KBM-7 (cell line): Measurements from ENCODE around the gene TBC1D10A.
A peak's percentile ranks its signal among the peaks of the same experiment; 100 is the strongest.

Experiments
- DNase-seq: peaks from one replicate; pipeline ENCODE4 v3.0.0-alpha.2; 2015
- in situ Hi-C: fragments of 300-500 bp; cut with MboI; formaldehyde crosslinking; loops from 2 replicates; pipeline ENCODE4 v1.14.3; 2020; ENCODE audit warnings: low sequenced_read_pairs, low pct_unique_long_range_greater_than_20kb, mixed read lengths

Gene TBC1D10A, protein sequence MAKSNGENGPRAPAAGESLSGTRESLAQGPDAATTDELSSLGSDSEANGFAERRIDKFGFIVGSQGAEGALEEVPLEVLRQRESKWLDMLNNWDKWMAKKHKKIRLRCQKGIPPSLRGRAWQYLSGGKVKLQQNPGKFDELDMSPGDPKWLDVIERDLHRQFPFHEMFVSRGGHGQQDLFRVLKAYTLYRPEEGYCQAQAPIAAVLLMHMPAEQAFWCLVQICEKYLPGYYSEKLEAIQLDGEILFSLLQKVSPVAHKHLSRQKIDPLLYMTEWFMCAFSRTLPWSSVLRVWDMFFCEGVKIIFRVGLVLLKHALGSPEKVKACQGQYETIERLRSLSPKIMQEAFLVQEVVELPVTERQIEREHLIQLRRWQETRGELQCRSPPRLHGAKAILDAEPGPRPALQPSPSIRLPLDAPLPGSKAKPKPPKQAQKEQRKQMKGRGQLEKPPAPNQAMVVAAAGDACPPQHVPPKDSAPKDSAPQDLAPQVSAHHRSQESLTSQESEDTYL

DNA sequence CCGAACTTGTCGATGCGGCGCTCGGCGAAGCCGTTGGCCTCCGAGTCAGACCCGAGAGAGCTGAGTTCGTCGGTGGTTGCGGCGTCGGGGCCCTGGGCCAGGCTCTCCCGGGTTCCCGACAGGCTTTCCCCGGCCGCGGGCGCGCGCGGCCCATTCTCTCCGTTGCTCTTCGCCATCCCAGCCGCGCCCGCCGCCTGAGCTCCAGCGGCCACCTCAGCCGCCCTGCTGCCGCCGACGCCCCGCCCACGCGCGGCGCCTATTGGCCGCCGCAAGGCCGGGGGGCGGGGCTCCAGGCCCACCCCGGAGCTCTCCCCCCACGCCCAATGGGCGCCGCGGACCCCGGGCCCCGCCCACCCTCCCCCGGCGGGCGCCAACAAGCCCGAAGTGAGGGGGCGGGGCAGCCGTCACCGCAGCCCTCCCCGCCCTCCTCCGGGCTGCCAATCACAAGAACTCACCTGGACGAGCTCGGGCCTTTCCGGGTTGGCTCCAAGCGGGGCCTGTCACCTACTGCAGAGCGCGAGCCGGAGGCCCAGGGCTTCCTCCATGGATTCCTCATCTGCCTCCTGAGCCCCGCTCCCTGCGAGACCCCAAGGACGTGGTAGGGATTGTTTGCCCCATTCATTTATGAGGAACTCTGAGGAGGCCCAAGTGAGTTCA, at the start of gene TBC1D10A:
TBC1D10A (minus strand) TSS at position 236 of the 657 bp plus-strand sequence; CDS start at position 176, 60 bp downstream.
- DNase-seq, result peak; percentile 85
- in situ Hi-C loops, result no loop called here

DNA sequence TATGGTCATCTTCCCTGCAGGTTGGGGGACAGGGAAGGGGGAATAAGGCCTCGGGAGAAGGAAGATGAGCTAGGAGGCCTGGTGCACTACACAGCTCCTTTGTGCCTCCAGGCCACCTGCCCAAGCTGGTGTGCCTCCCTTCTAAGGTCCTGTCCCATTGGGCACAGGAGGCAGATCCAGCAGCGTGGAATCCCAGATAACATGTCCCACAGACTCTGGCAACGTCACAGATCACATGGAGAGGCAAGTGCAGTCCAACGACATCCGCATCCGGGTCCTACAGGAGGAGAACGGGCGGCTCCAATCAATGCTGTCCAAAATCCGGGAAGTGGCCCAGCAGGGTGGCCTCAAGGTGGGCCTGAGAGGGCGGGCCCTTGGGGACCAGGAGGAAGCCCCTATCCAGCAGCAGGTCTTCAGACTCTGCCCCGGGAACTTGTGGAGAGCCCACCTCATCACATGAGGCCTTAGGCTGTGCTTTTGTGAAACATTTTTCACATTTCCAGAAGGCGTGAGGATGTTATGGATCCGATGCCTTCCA, 48.6 kb upstream of the TBC1D10A start:
- in situ Hi-C loops, result loop anchor here (25.0 kb wide), 1 partner anchor 263 kb away; no protein-coding TSS in a partner anchor

DNA sequence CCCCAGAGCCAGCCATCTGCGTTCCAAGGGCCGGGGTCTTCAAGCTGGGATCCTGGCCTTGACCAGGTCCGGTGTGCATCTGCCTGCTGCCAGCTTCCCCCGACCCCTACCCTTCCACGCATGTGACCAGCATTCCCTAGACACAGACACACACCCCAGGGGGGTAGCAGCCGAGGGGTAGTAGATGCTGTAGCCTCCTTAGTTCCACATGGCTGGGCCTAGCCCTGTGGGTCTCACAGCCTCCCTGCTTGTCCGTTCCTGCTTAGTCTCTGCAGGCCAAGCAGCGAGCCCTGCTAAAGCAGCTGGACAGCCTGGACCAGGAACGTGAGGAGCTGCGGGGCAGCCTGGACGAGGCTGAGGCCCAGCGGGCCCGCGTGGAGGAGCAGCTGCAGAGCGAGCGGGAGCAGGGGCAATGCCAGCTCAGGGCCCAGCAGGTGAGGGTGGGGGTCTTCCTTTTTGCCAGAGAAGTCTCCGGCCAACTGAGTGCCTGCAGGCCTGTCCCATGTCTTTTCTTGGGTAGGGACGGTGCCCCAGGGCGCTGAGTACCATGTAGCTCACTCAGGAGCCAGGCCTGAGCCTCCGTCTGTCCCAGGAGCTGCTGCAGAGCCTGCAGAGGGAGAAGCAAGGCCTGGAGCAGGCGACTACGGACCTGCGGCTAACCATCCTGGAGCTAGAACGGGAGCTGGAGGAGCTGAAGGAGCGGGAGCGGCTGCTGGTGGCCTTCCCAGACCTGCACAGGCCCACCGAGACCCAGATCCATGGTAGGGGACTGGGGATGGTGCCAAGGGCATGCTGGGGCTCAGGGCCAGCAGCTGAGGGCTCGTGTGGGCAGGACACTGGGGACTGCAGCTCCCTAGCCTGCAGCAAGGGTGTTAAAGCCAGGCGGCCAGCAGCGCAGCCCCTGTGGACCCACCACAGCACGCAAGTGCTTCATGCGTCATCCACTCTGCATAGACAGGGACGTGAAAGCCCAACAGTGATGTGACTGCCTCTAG, 46.9 kb upstream of the TBC1D10A start:
- in situ Hi-C loops, result no loop called here
- no peak for DNase-seq

More for the DNA sequence above, 48.6 kb upstream of the TBC1D10A start:
- no peak for DNase-seq

DNA sequence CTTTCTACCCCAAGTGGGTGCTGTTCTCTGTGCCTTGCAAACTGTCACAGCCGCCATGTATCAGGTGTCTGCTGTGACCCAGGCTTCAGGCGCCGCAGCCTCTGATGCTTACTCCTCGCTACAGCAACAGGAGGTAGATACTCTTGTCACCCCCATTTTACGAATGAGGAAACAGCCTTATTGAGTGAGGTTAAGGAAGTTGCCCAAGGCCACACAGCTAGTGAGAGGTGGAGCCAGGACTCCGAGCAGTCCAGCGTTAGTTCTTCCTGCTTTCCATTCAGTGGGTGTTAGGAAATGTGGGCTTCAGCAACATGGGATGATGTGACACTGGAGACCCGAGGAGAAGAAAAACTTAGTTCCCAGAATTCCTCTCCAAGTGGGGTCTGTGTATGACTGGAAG, 46.2 kb upstream of the TBC1D10A start:
- in situ Hi-C loops, result no loop called here
- DNase-seq, result peak; percentile 9

DNA sequence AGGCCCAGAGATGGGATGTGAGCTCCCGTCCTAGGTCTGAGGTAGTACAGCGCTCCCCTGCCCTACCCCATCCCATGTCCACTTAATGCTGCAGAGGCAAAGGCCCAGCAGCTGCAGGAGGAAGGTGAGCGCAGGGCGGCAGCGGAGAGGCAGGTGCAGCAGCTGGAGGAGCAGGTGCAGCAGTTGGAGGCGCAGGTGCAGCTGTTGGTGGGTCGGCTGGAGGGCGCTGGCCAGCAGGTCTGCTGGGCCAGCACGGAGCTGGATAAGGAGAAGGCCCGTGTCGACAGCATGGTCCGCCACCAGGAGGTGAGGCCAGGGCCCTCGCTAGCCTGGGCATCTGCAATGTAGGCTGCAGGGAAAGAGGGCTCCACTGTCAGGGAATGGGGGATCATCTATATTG, 45.2 kb upstream of the TBC1D10A start:
- in situ Hi-C loops, result no loop called here
- no peak for DNase-seq

DNA sequence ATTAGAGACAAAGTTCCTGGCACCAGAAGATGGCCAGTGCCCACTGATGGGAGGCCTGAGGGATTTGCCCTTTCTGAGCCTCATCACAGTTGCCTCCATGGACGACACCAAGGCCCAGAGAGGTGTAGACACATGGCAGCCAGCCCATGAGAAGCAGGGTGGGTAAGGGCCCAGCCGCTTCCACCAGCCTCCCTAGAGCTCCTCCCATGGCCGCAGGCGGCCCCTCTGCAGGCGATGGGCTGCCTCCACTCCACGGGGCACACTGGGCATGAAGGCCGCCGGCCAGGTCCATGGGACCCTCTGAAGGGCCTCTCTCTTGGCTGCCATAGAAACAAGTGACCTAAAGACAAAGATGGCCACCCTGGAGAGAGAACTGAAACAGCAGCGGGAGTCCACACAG, 44.6 kb upstream of the TBC1D10A start:
- in situ Hi-C loops, result no loop called here
- no peak for DNase-seq

DNA sequence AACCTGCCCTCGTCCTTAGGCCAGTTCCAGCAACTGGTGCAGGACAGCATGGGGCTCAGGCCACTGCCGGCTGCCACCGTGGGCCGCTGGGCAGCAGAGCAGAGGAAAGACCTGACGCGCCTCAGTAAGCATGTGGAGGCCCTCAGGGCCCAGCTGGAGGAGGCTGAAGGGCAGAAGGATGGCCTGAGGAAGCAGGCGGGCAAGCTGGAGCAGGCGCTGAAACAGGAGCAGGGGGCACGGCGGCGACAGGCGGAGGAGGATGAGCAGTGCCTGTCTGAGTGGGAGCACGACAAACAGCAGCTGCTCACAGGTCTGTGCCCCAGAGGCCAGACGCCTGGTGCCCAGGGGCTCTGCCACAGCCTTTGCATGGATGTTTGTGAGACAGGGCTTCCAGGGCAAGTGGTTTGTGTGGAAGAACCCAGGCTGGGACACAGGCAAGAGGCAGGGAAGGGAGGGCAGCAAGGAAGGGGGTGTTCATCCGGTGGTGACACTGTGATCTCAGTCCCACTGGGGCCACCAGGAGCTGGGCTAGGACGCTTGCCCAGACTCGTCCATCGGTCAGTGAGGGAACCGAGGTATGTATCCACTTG, 44.0 kb upstream of the TBC1D10A start:
- DNase-seq, result no peak
- in situ Hi-C loops, result no loop called here

DNA sequence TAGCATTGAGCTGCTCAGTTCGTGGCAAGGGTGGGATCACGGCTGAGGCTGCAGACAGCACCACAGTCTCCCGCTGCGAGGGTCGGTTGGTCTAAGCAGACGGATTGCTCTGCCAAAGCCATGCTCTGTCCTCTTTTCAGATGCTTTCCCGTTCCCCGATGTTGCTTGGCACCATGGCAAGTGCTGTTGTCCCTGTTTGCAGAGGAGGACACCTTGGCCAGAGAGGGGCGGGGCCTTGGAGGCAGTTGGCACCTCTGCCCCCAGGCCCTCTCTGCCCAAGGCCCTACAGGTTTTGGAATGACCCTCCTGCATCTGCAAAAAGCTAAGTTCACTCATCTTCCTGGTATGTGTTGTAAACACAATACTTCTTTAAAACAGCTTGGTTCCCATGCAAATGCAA, 41.7 kb upstream of the TBC1D10A start:
- in situ Hi-C loops, result no loop called here
- DNase-seq, result no peak

DNA sequence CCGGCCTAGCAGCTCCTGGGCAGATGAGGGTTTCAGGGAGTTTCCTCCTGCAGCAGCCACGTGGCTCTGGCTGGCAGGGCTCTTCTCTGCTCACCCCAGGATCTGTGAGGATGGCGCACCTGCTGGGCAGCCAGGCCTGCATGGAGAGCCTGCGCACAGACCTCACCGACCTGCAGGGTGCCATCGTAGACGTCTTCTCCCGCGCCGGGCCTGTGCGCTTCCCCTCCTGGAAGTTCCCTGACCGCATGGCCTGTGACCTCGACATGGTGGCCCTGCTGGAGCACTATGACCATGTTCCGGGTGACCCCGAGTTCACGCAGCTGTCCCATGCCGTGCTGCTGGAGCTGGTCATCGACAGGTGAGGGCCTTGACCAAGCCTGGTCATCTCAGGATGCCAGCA, 39.1 kb upstream of the TBC1D10A start:
- DNase-seq, result no peak
- in situ Hi-C loops, result no loop called here

DNA sequence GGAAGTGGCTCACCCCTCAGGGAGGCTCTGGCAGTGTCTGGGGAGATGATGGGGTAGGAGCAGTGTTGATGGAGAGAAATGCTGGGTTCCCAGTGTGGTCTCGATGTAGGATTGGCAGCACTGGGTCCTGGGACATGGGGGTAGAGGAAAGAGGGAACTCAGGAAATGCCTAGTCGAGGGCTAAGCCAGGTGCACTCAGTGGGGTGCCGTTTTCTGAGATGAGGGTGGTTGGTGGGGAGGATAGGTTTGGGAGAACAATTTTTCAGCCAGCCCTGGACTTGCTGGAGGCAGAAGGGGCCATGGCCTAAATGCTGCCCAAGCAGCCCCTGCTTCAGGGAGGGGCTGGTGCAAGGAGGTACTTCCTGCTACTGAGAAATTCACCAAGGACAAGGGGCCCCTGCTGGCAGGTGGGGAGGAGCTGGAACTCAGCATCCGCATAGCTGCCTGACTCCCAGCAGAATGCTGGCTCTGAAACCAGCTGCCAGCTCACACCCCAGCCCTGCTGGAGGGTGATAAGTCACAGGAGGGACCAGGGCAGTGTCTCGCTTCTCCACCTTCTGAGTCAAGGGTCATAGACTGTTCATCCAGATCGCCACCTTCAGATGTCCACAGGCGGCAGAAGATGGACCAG, 36.0 kb upstream of the TBC1D10A start:
- no peak for DNase-seq
- in situ Hi-C loops, result no loop called here

DNA sequence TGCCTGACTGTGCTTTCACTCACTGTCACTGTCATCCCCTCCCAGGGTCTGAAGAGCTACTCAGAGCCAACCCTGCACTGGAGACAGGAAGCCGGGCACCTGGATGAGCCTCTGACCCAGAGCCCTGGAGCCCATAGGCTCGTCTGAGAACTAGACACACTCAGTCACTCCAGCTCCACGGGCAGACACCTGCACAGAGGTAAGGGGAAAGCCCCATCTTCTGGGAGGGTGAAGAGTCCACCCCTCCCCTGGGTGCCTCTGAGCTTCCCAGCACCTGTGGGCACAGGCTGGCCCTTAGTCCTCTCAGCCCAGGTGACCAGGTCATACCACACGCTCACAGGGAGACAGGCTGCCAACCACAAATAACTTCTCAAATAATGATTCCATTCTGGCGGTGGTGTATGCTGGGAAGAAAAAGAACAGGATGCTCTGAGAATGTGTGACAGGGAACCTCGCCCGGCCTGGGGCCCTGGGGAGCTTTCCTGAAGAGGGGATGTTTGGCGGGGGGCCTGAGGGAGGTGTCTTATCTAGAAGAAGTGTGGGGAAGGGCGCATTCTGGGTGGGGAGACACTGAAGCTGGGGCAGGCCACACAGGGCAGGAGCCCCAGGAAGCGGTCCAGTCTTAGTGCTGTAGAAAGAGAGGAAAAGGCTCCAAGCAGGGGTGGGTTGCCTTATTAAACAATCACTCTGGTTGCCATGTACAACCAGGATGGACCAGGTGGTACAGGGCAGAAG, 35.3 kb upstream of the TBC1D10A start:
- DNase-seq, result no peak
- in situ Hi-C loops, result no loop called here

DNA sequence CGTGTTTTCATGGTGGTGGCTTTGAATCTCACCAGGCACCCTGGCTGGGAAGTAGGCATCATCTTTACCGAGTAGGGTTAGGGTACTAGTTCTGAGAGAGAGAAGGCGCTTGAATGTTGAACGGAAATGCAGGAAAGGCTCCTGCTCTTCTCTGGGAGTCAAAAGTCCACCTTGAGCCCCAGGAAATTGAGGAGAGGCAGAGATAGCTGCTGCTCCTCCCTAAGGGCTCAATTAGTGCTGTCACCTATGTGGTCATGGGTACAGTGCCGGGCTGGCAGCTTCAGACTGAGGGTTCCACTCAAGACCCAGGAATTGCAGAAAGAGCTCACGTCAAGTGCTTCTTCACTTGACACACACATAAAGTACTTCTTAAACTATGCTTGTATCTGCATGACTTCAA, 31.8 kb upstream of the TBC1D10A start:
- no peak for DNase-seq
- in situ Hi-C loops, result no loop called here

DNA sequence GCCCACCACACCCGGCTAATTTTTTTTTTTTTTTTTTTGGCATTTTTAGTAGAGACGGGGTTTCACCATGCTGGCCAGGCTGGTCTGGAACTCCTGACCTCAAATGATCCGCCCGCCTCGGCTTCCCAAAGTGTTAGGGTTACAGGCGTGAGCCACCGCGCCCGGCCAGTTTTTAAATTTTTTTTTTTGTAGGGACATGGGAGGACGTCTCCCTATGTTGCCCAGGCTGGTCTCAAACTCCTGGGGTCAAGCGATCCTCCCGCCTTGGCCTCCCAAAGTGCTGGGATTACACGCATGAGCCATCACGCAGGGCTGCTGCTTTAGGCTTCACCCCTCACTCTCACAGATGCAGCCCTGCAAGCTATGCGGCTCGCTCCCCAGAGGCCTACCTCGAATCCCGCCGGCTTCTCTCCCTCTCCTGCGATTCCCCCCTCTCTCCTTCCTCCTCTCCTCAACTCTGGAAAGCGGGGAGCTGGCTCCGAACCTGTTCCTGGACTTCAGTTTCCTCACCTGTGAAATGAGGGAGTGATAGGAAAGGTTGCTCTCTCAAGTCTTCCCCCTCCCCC, 31.0 kb upstream of the TBC1D10A start:
- in situ Hi-C loops, result no loop called here
- no peak for DNase-seq

DNA sequence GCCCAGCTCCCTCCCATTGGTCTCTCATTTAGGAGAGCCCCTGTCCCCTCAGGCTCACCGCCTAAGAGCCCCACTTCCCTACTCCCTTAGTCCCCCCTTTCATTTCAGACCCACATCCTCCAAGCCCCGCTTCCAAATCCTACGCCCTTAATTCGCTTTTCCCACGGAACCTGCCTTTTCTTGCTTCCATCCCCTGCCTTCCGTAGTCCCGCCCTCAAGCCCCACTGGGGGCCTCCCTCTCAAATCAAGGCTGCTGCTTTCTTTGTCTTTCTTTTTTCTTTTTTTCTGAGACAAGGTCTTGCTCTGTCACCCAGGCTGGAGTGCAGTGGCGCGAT, 30.5 kb upstream of the TBC1D10A start:
- in situ Hi-C loops, result no loop called here
- DNase-seq, result no peak

DNA sequence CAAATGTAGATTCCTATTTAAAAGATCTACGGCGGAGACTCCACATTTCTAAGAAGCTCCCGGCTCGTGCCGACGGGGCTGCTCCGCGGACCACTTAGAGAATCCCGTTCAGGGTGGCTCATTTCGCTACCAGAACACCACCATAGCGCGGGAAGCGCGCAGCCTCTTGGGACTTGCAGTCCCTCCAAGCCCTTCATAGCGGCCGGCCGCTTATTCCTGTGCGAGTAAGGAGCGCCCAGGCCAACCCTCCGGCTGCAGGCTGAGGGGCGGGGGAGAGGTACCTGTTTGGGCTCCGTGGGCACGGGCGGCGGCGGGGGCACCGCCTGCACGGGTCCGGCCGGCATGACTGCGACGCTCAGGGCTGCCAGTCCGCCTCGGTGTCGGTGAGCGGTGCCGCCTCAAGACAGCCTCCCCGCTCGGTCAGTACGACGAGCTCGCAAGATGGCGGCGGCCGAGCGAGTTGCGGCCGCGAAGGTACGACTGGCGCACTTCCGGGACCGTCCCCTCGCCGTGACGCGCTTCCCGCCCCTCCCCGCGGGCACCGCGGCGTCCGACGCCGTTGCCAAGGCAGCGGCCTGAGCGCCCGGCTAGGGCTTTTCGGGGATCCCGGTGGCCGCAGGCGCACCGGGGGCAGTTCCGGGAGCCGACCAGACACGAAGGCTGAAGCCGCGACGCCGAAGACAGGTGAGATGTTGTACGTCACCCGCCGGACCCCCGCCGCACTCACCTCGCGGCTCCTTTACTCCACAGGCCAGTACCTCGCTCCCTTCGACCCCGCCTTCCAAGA, 29.9 kb upstream of the TBC1D10A start, which contains the start of the genes CCDC157 and SF3A1:
CCDC157 (plus strand) TSS at position 559 of the 787 bp plus-strand sequence. CDS start 8,994 bp downstream, outside the sequence.
SF3A1 (minus strand) TSS at position 446 of the 787 bp plus-strand sequence; CDS start at position 344, 102 bp downstream.
- in situ Hi-C loops, result no loop called here
- DNase-seq, result peak; percentile 92

DNA sequence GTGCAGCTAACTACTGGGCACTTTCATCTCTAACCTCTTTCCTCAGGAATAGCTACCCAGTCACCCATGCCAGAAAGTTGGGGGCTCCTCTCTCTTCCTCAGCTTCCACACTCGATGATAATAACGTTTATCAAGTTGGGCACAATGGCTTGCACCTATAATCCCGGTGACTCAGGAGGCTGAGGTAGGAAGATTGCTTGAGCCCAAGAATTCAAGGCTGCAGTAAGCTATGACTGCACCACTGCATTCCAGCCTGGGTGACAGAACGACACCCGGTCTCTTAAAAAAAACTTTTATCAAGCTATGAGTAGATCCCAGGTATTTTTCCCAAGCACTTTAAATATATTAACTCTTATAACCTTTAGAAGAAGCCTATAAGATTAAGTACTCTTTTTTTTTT, 27.9 kb upstream of the TBC1D10A start:
- no peak for DNase-seq
- in situ Hi-C loops, result no loop called here
